Measurements from ENCODE around the gene ARRDC1. TPM values are rescaled to one million over a fixed set of nuclear protein-coding genes. Genes with fewer than 3 reads are reported as not detected.

ARRDC1 gene
- polyA plus RNA-seq, 3 donors: 25.0 to 28.0 (median 26.4) TPM

Other genes starting within 250 kb of the ARRDC1 start
- 1 to 10 TPM; 8.7 to 9.2 (median 8.9) TPM for gene EXD3, start 182.5 kb upstream of the ARRDC1 start, polyA plus RNA-seq (ENCODE audit: insufficient read length in 3 of 3)
- gene NOXA1, start 182.3 kb upstream of the ARRDC1 start, polyA plus RNA-seq (ENCODE audit: insufficient read length in 3 of 3): 1 to 10 TPM; 3.9 to 4.9 (median 4.8) TPM
- gene ENTPD8, start 164.3 kb upstream of the ARRDC1 start, polyA plus RNA-seq (ENCODE audit: insufficient read length in 3 of 3): under 1 TPM; 0.19 to 0.34 (median 0.25) TPM
- 10 to 100 TPM; 51.0 to 58.8 (median 57.3) TPM for gene NSMF, start 146.4 kb upstream of the ARRDC1 start, polyA plus RNA-seq (ENCODE audit: insufficient read length in 3 of 3)
- gene PNPLA7, start 55.3 kb upstream of the ARRDC1 start, polyA plus RNA-seq (ENCODE audit: insufficient read length in 3 of 3): 1 to 10 TPM in 2 of 3 donors, under 1 TPM in 1; 0.88 to 2.3 (median 1.1) TPM
- 10 to 100 TPM; 10.6 to 16.4 (median 14.7) TPM for gene MRPL41, start 53.8 kb upstream of the ARRDC1 start, polyA plus RNA-seq (ENCODE audit: insufficient read length in 3 of 3)
- gene DPH7, start 26.8 kb upstream of the ARRDC1 start, polyA plus RNA-seq (ENCODE audit: insufficient read length in 3 of 3): 10 to 100 TPM; 33.1 to 38.3 (median 35.5) TPM
- gene ZMYND19, start 15.2 kb upstream of the ARRDC1 start, polyA plus RNA-seq (ENCODE audit: insufficient read length in 3 of 3): 10 to 100 TPM; 17.1 to 19.4 (median 18.8) TPM
- gene EHMT1, start 13.3 kb downstream of the ARRDC1 start, polyA plus RNA-seq (ENCODE audit: insufficient read length in 3 of 3): 10 to 100 TPM; 68.5 to 72.0 (median 70.1) TPM